Peyer's patch (tissue), 4 donors: ENCODE results near the gene SAYSD1. TPM values are rescaled to one million over a fixed set of nuclear protein-coding genes. Genes with fewer than 3 reads are reported as not detected.

ENCODE experiments used
- DNase-seq, 3 donors: peaks; one replicate each; pipeline ENCODE4 v3.0.0-alpha.2; 2017 to 2019
- H3K27ac ChIP-seq, 4 donors: fragments of 200-600 bp; sonication (generic); one replicate each; pipeline ENCODE4 v1.5.1; 2016 to 2019
- H3K27me3 ChIP-seq, 2 donors: fragments of 200-600 bp; sonication (generic); one replicate each; pipeline ENCODE4 v1.5.1; 2019
- H3K36me3 ChIP-seq, 3 donors: fragments of 200-600 bp; sonication (generic); one replicate each; pipeline ENCODE4 v1.5.1; 2016 to 2019
- H3K4me1 ChIP-seq, 4 donors: fragments of 200-600 bp; sonication (generic); one replicate each; pipeline ENCODE4 v1.5.1; 2016 to 2019
- H3K4me3 ChIP-seq, 4 donors: fragments of 200-600 bp; sonication (generic); 1 replicate in 3 of 4; 2 replicates in 1 of 4; pipeline ENCODE4 v1.5.1; 2016 to 2019; ENCODE audit warnings: mild to moderate bottlenecking in 1 of 4
- H3K9me3 ChIP-seq, 4 donors: fragments of 200-600 bp; sonication (generic); one replicate each; pipeline ENCODE4 v1.5.1; 2016 to 2019; ENCODE audit warnings: mild to moderate bottlenecking in 1 of 4
- POLR2A ChIP-seq, 2 donors: fragments of 450-650 bp; IDR thresholded peaks; one replicate each; pipeline ENCODE4 v1.5.1; 2017; ENCODE audit warnings: antibody characterized with exemption in 2 of 2, mild to moderate bottlenecking in 2 of 2, moderate library complexity in 2 of 2
- total RNA-seq, 4 donors: library from RNA; depleted of rRNA; stranded (reverse); fragments of >200 nt; gene quantifications; one replicate each; pipeline ENCODE4 v1.1.0, GENCODE V29; 2016
- TF ChIP-seq, protein P1 (sequence below), 6 experiments: fragments of 450-650 bp in 4 of 6; fragments of 200-600 bp in 2 of 6; sonication (generic) in 1 of 6; IDR thresholded peaks; one replicate each; pipeline ENCODE4 v1.5.1; 2017 to 2019; ENCODE audit warnings: antibody characterized with exemption in 6 of 6, mild to moderate bottlenecking in 3 of 6, moderate library complexity in 1 of 6

The SAYSD1 gene
- total RNA-seq, 4 donors from 2014 or later: 12.4 to 24.7 (median 19.1) TPM

DNA sequence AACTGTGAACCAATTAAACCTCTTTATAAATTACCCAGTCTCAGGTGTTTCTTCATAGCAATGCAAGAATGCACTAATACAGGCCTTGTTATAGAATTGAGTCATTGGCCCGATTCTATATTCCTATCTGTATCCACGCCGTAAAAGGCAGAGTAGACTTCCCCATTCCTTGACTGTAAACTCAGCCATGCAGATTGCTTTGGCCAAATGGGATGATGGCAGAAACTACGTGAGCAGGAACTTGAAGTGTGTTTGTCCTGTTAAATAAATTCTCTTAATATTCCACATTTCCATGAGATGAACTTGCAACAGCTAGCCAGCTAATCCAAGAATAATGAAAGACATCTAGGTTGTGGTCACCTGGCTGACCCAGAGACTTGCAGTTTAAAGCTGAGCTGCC is 3.9 kb upstream of the SAYSD1 start:
- H3K9me3 ChIP-seq: no peaks in the 10 kb centered on the region
- H3K4me3 ChIP-seq: no peak overlapping the region
- H3K27ac ChIP-seq: no peak overlapping the region
- H3K4me1 ChIP-seq: peaks cover 0 to 7% (median 1%) of the 10 kb centered on the region in 4 donors
- TF ChIP-seq, protein P1, sequence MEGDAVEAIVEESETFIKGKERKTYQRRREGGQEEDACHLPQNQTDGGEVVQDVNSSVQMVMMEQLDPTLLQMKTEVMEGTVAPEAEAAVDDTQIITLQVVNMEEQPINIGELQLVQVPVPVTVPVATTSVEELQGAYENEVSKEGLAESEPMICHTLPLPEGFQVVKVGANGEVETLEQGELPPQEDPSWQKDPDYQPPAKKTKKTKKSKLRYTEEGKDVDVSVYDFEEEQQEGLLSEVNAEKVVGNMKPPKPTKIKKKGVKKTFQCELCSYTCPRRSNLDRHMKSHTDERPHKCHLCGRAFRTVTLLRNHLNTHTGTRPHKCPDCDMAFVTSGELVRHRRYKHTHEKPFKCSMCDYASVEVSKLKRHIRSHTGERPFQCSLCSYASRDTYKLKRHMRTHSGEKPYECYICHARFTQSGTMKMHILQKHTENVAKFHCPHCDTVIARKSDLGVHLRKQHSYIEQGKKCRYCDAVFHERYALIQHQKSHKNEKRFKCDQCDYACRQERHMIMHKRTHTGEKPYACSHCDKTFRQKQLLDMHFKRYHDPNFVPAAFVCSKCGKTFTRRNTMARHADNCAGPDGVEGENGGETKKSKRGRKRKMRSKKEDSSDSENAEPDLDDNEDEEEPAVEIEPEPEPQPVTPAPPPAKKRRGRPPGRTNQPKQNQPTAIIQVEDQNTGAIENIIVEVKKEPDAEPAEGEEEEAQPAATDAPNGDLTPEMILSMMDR (IDR thresholded peaks at IDR 0.05): no peak
- TF ChIP-seq POLR2A (IDR thresholded peaks at IDR 0.05): no peak
- no peak for DNase-seq
- no peaks in the 10 kb centered on the region for H3K27me3 ChIP-seq
- H3K36me3 ChIP-seq: no peaks in the 10 kb centered on the region

GRCh38 chr6:39114388-39114703 is 640 bp downstream of the SAYSD1 start:
- peak overlapping the region; percentile 89 to 99 (median 96) for H3K27ac ChIP-seq
- H3K36me3 ChIP-seq: peaks cover 0 to 5% (median 0%) of the 10 kb centered on the region in 3 donors
- H3K4me1 ChIP-seq: peaks cover 0 to 11% (median 1%) of the 10 kb centered on the region in 4 donors
- TF ChIP-seq, protein P1 (IDR thresholded peaks at IDR 0.05): no peak
- TF ChIP-seq POLR2A (IDR thresholded peaks at IDR 0.05): no peak
- DNase-seq: no peak
- H3K27me3 ChIP-seq: no peaks in the 10 kb centered on the region
- H3K9me3 ChIP-seq: no peaks in the 10 kb centered on the region
- peak overlapping the region; percentile 57 to 80 (median 71) for H3K4me3 ChIP-seq

GRCh38 chr6:39113788-39114187 is 1.2 kb downstream of the SAYSD1 start:
- no peak for TF ChIP-seq POLR2A (IDR thresholded peaks at IDR 0.05)
- TF ChIP-seq, protein P1 (IDR thresholded peaks at IDR 0.05): no peak
- Histone ChIP-seq H3K36me3 (peaks cover 0 to 10% (median 2%) of the 10 kb centered on the region in 3 donors), H3K27me3 (no peaks in the 10 kb centered on the region), H3K4me3 (peak overlapping the region in 2 of 4 donors; percentile 69 to 73), H3K27ac (no peak overlapping the region), H3K4me1 (peaks cover 0 to 11% (median 1%) of the 10 kb centered on the region in 4 donors), H3K9me3 (no peaks in the 10 kb centered on the region)
- no peak for DNase-seq

GRCh38 chr6:39111280-39111679 is 3.7 kb downstream of the SAYSD1 start:
- H3K27ac ChIP-seq: peak overlapping the region in 1 of 4 donors; percentile 24
- H3K4me1 ChIP-seq: peaks cover 0 to 11% (median 1%) of the 10 kb centered on the region in 4 donors
- H3K4me3 ChIP-seq: no peak overlapping the region
- peaks cover 0 to 10% (median 2%) of the 10 kb centered on the region in 3 donors for H3K36me3 ChIP-seq
- no peaks in the 10 kb centered on the region for H3K27me3 ChIP-seq
- H3K9me3 ChIP-seq: no peaks in the 10 kb centered on the region
- TF ChIP-seq POLR2A (IDR thresholded peaks at IDR 0.05): no peak
- TF ChIP-seq, protein P1 (IDR thresholded peaks at IDR 0.05): no peak
- no peak for DNase-seq

DNA sequence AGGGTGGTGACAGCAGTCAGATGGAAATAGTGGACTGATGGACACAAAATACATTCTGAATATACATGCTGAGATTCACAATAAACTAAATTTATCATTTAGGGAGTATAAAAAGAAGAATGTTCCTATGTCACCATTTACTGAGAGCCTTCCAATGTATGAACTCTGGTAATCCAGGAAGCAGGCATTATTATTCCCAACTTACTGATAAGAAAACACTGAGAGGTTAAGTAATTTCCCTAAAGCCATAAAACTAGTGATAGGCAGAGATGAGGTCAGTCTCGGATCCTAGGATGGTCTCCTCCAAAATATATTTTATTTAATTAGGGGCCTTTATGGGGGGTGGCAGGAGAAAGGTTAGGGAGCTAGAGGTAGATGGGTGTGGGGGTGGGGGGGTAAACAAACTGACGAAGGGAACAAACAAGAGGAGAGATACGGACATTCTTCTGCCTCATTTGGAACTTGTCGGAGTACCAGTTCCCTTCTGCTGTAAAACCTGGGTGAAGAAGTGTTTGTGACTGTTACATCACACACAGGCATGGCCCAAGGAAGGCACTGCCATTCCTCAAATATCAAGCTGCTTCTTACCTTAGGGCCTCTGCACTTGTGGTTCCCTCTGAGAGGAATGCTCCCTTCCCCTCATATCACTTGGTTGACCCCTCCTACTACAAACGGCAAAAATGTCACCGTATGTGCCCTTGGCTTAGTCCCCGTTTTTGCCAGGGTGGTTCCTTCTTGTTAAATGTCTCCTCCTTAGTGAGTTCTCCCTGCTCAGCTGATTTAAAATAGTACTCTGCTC is 6.7 kb downstream of the SAYSD1 start:
- no peak for TF ChIP-seq POLR2A (IDR thresholded peaks at IDR 0.05)
- TF ChIP-seq, protein P1 (IDR thresholded peaks at IDR 0.05): no peak
- Histone ChIP-seq H3K4me1 (no peaks in the 10 kb centered on the region), H3K27ac (no peak overlapping the region)

More for the DNA sequence above, 6.7 kb downstream of the SAYSD1 start:
- no peak for DNase-seq
- no peak overlapping the region for H3K4me3 ChIP-seq
- no peaks in the 10 kb centered on the region for H3K27me3 ChIP-seq
- H3K36me3 ChIP-seq: peaks cover 0 to 19% (median 2%) of the 10 kb centered on the region in 3 donors
- no peaks in the 10 kb centered on the region for H3K9me3 ChIP-seq
